Colonic mucosa (tissue), 4 donors: ENCODE measurements around the gene COL6A6. TPM values are rescaled to one million over a fixed set of nuclear protein-coding genes. Genes with fewer than 3 reads are reported as not detected.

Source experiments
- DNase-seq: peaks from one replicate; pipeline ENCODE4 v3.0.0-alpha.2; 2020
- H3K27ac ChIP-seq: fragments of 200-600 bp; one replicate; pipeline ENCODE4 v1.8.0; 2021
- H3K27me3 ChIP-seq: fragments of 200-600 bp; one replicate; pipeline ENCODE4 v1.8.0; 2021
- H3K36me3 ChIP-seq: fragments of 200-600 bp; one replicate; pipeline ENCODE4 v1.8.0; 2021
- H3K4me1 ChIP-seq: fragments of 200-600 bp; one replicate; pipeline ENCODE4 v1.8.0; 2021; ENCODE audit warnings: mild to moderate bottlenecking
- H3K4me3 ChIP-seq: fragments of 200-600 bp; one replicate; pipeline ENCODE4 v1.8.0; 2021
- H3K9ac ChIP-seq, 2 donors: one replicate each; pipeline ENCODE4 v1.7.0; 2013; ENCODE audit warnings: control low read depth in 2 of 2, low read depth in 2 of 2, low read length in 2 of 2
- H3K9me3 ChIP-seq: fragments of 200-600 bp; one replicate; pipeline ENCODE4 v1.8.0; 2021
- CTCF ChIP-seq: fragments of 200-600 bp; IDR thresholded peaks from one replicate; pipeline ENCODE4 v1.8.0; 2022; ENCODE audit warnings: antibody characterized with exemption, mild to moderate bottlenecking
- intact Hi-C: fragments of 100-400 bp; cut with DNase I; formaldehyde crosslinking; loops from one replicate; pipeline ENCODE4 v1.14.1; 2022
- total RNA-seq, 2 donors: library from RNA; stranded (reverse); fragmentation: NEBNext Ultra II Directional in 1 of 2; extraction: Animal tissue kit (Norgen Biotek cat#: 25700) in 1 of 2; gene quantifications; one replicate each; pipeline ENCODE4 v1.2.1, GENCODE V29; 2021
- donor health status: healthy.
- donor health status: DM: no; HTN: no; CAD: no.
- donor health status: DM: no; HTN: no; CAD: no.

Gene COL6A6
- total RNA-seq, 2 donors from 2014 or later, result not detected

- H3K36me3 ChIP-seq, result no peaks in the 10 kb centered on the region
- no peak overlapping the region for H3K4me3 ChIP-seq
- H3K27me3 ChIP-seq, result no peaks in the 10 kb centered on the region
- H3K27ac ChIP-seq, result no peak overlapping the region
- H3K9ac ChIP-seq, result no peak overlapping the region
- intact Hi-C loops, result no loop called here
- TF ChIP-seq CTCF, result no peak
- no peaks in the 10 kb centered on the region for H3K4me1 ChIP-seq
- no peak for DNase-seq
- H3K9me3 ChIP-seq, result no peaks in the 10 kb centered on the region
Observed at GRCh38 chr3:130506031-130506430, 10.9 kb upstream of the COL6A6 start.

- no peaks in the 10 kb centered on the region for H3K9me3 ChIP-seq
- H3K36me3 ChIP-seq, result no peaks in the 10 kb centered on the region
- H3K27ac ChIP-seq, result no peak overlapping the region
- TF ChIP-seq CTCF, result no peak
- H3K4me1 ChIP-seq, result no peaks in the 10 kb centered on the region
- H3K4me3 ChIP-seq, result no peak overlapping the region
- intact Hi-C loops, result no loop called here
- DNase-seq, result no peak
- no peaks in the 10 kb centered on the region for H3K27me3 ChIP-seq
- no peak overlapping the region for H3K9ac ChIP-seq
Observed at GRCh38 chr3:130507746-130508145, 9.2 kb upstream of the COL6A6 start.

- no peak overlapping the region for H3K4me3 ChIP-seq
- H3K9me3 ChIP-seq, result no peaks in the 10 kb centered on the region
- intact Hi-C loops, result no loop called here
- H3K27me3 ChIP-seq, result no peaks in the 10 kb centered on the region
- no peak overlapping the region for H3K27ac ChIP-seq
- peak; percentile 36 for DNase-seq
- no peaks in the 10 kb centered on the region for H3K4me1 ChIP-seq
- H3K36me3 ChIP-seq, result no peaks in the 10 kb centered on the region
- no peak for TF ChIP-seq CTCF
- H3K9ac ChIP-seq, result no peak overlapping the region
Observed at GRCh38 chr3:130509008-130509407, 8.0 kb upstream of the COL6A6 start.

GRCh38 chr3:130514681-130515080 lies 2.3 kb upstream of the COL6A6 start:
- Histone ChIP-seq H3K36me3 (no peaks in the 10 kb centered on the region), H3K4me3 (no peak overlapping the region), H3K27ac (no peak overlapping the region), H3K27me3 (peaks cover 10% of the 10 kb centered on the region), H3K9me3 (no peaks in the 10 kb centered on the region), H3K9ac (no peak overlapping the region), H3K4me1 (no peaks in the 10 kb centered on the region)
- TF ChIP-seq CTCF, result no peak
- intact Hi-C loops, result no loop called here
- DNase-seq, result no peak

GRCh38 chr3:130515755-130516154 lies 1.2 kb upstream of the COL6A6 start:
- no peak for DNase-seq
- Histone ChIP-seq H3K9me3 (no peaks in the 10 kb centered on the region), H3K27ac (no peak overlapping the region), H3K4me3 (no peak overlapping the region), H3K4me1 (no peaks in the 10 kb centered on the region), H3K27me3 (peaks cover 10% of the 10 kb centered on the region), H3K36me3 (no peaks in the 10 kb centered on the region), H3K9ac (no peak overlapping the region)
- intact Hi-C loops, result no loop called here
- TF ChIP-seq CTCF, result no peak

- Histone ChIP-seq H3K27ac (no peak overlapping the region), H3K4me1 (no peaks in the 10 kb centered on the region), H3K27me3 (peaks cover 10% of the 10 kb centered on the region), H3K9ac (no peak overlapping the region), H3K4me3 (no peak overlapping the region), H3K9me3 (no peaks in the 10 kb centered on the region), H3K36me3 (no peaks in the 10 kb centered on the region)
- TF ChIP-seq CTCF, result no peak
- intact Hi-C loops, result no loop called here
- no peak for DNase-seq
Observed at GRCh38 chr3:130517602-130518001, 625 bp downstream of the COL6A6 start.
